ENCODE data around the gene MGST2.

Gene MGST2

GRCh38 chr4:139668036-139668435 lies 2.4 kb downstream of the MGST2 start:
- no peak for TF ChIP-seq CTCF (IDR thresholded peaks at IDR 0.05; ENCODE audit: poor library complexity, severe bottlenecking)
- Histone ChIP-seq H3K4me1 (ENCODE audit: insufficient read depth, poor library complexity, severe bottlenecking) (peaks cover 11% of the 10 kb centered on the region), H3K36me3 (ENCODE audit: low read depth) (no peaks in the 10 kb centered on the region), H3K4me3 (ENCODE audit: severe bottlenecking) (no peak overlapping the region), H3K27me3 (ENCODE audit: insufficient read depth, poor library complexity, severe bottlenecking) (no peaks in the 10 kb centered on the region), H3K9me3 (ENCODE audit: severe bottlenecking) (no peaks in the 10 kb centered on the region), H3K27ac (ENCODE audit: poor library complexity, severe bottlenecking) (no peak overlapping the region)
- ATAC-seq (ENCODE audit: low read depth) (no peak), DNase-seq (ENCODE audit: low spot score) (no peak)

GRCh38 chr4:139668658-139669201 lies 3.1 kb downstream of the MGST2 start:
- no peak for ATAC-seq (ENCODE audit: low read depth)
- no peak for DNase-seq (ENCODE audit: low spot score)
- Histone ChIP-seq H3K4me3 (ENCODE audit: severe bottlenecking) (no peak overlapping the region), H3K27ac (ENCODE audit: poor library complexity, severe bottlenecking) (no peak overlapping the region), H3K9me3 (ENCODE audit: severe bottlenecking) (no peaks in the 10 kb centered on the region), H3K27me3 (ENCODE audit: insufficient read depth, poor library complexity, severe bottlenecking) (no peaks in the 10 kb centered on the region), H3K36me3 (ENCODE audit: low read depth) (no peaks in the 10 kb centered on the region), H3K4me1 (ENCODE audit: insufficient read depth, poor library complexity, severe bottlenecking) (peaks cover 11% of the 10 kb centered on the region)
- no peak for TF ChIP-seq CTCF (IDR thresholded peaks at IDR 0.05; ENCODE audit: poor library complexity, severe bottlenecking)

- no peaks in the 10 kb centered on the region for H3K27me3 ChIP-seq (ENCODE audit: insufficient read depth, poor library complexity, severe bottlenecking)
- no peak for TF ChIP-seq CTCF (IDR thresholded peaks at IDR 0.05; ENCODE audit: poor library complexity, severe bottlenecking)
- ATAC-seq (ENCODE audit: low read depth) (no peak), DNase-seq (ENCODE audit: low spot score) (no peak)
- H3K9me3 ChIP-seq (ENCODE audit: severe bottlenecking) = no peaks in the 10 kb centered on the region
- H3K4me1 ChIP-seq (ENCODE audit: insufficient read depth, poor library complexity, severe bottlenecking) = peaks cover 11% of the 10 kb centered on the region
- H3K27ac ChIP-seq (ENCODE audit: poor library complexity, severe bottlenecking) = no peak overlapping the region
- H3K36me3 ChIP-seq (ENCODE audit: low read depth) = no peaks in the 10 kb centered on the region
- H3K4me3 ChIP-seq (ENCODE audit: severe bottlenecking) = no peak overlapping the region
Observed at GRCh38 chr4:139669335-139669734, 3.7 kb downstream of the MGST2 start.

DNA sequence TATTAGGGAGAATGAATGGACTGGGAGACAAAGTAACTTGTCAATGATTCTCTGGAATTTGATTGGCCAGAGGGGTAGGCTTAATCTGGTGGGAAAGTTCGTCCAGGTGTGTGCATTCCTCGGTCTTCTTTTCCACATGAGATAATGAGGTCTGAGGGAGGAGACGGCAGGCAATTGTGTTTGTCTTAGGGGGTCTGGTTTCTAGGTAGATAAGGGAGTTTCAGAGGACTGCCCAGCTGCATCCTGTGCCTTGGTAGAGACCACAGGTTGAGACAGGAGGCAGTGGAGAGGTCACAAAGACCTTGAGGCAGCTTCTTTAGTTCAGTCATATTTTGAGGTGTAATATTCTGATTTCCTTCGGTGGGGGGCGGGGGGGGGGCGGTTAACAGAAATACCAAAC lies 4.3 kb downstream of the MGST2 start:
- no peak overlapping the region for H3K4me3 ChIP-seq (ENCODE audit: severe bottlenecking)
- no peaks in the 10 kb centered on the region for H3K9me3 ChIP-seq (ENCODE audit: severe bottlenecking)
- no peaks in the 10 kb centered on the region for H3K36me3 ChIP-seq (ENCODE audit: low read depth)
- DNase-seq (ENCODE audit: low spot score) = no peak
- no peak for ATAC-seq (ENCODE audit: low read depth)
- H3K27ac ChIP-seq (ENCODE audit: poor library complexity, severe bottlenecking) = no peak overlapping the region
- H3K4me1 ChIP-seq (ENCODE audit: insufficient read depth, poor library complexity, severe bottlenecking) = peaks cover 11% of the 10 kb centered on the region
- TF ChIP-seq CTCF (IDR thresholded peaks at IDR 0.05; ENCODE audit: poor library complexity, severe bottlenecking) = no peak
- no peaks in the 10 kb centered on the region for H3K27me3 ChIP-seq (ENCODE audit: insufficient read depth, poor library complexity, severe bottlenecking)

GRCh38 chr4:139670775-139671174 lies 5.2 kb downstream of the MGST2 start:
- no peak for ATAC-seq (ENCODE audit: low read depth)
- H3K4me1 ChIP-seq (ENCODE audit: insufficient read depth, poor library complexity, severe bottlenecking) = peaks cover 11% of the 10 kb centered on the region
- H3K27me3 ChIP-seq (ENCODE audit: insufficient read depth, poor library complexity, severe bottlenecking) = no peaks in the 10 kb centered on the region
- no peak overlapping the region for H3K4me3 ChIP-seq (ENCODE audit: severe bottlenecking)
- no peaks in the 10 kb centered on the region for H3K9me3 ChIP-seq (ENCODE audit: severe bottlenecking)
- H3K36me3 ChIP-seq (ENCODE audit: low read depth) = 0 out of 2 replicates have a peak, but pooled peaks cover 2% of the 10 kb centered on the region
- H3K27ac ChIP-seq (ENCODE audit: poor library complexity, severe bottlenecking) = no peak overlapping the region
- no peak for TF ChIP-seq CTCF (IDR thresholded peaks at IDR 0.05; ENCODE audit: poor library complexity, severe bottlenecking)
- DNase-seq (ENCODE audit: low spot score) = no peak
